IPS DF 6.9 (cell line): Measurements from ENCODE around the gene FNDC7.
"Not testable (repeated sequence)": the region's sequence is repeated elsewhere in the genome, so short reads cannot be mapped to it uniquely, and the experiment has no call there.

Experiments used
- DNase-seq: peaks from one replicate; pipeline ENCODE4 v3.0.0-alpha.2; 2013; ENCODE audit warnings: low read depth, low spot score
- H3K27ac ChIP-seq: one replicate; pipeline ENCODE4 v1.5.1; 2013; ENCODE audit warnings: low read length, control low read depth
- H3K27me3 ChIP-seq: 2 replicates; pipeline ENCODE4 v1.6.1; 2013; ENCODE audit warnings: mild to moderate bottlenecking, low read length; ENCODE audit not compliant: control insufficient read depth, insufficient read depth
- H3K36me3 ChIP-seq: 2 replicates; pipeline ENCODE4 v1.6.1; 2013; ENCODE audit warnings: low read length; ENCODE audit not compliant: control insufficient read depth, insufficient read depth
- H3K4me1 ChIP-seq: 2 replicates; pipeline ENCODE4 v1.6.1; 2013; ENCODE audit warnings: low read length; ENCODE audit not compliant: control insufficient read depth, insufficient read depth
- H3K4me3 ChIP-seq: 2 replicates; pipeline ENCODE4 v1.5.1; 2013; ENCODE audit warnings: mild to moderate bottlenecking, low read length
- H3K9me3 ChIP-seq: 2 replicates; pipeline ENCODE4 v1.6.1; 2013; ENCODE audit warnings: low read length, inconsistent platforms; ENCODE audit not compliant: control insufficient read depth, insufficient read depth
- WGBS: extraction: QIAGEN DNeasy Blood & Tissue Kit; methylation state at CpG from one replicate; pipeline ENCODE4 v1.1.7; 2013; ENCODE audit warnings: mixed read lengths, missing lambda C conversion rate; ENCODE audit not compliant: insufficient read length, insufficient coverage; 5-methylcytosine and 5-hydroxymethylcytosine counted together

FNDC7 gene

GRCh38 chr1:108679586-108680213, 33.0 kb upstream of the FNDC7 start:
- H3K27me3 ChIP-seq, result no peaks in the 10 kb centered on the region
- H3K36me3 ChIP-seq, result no peaks in the 10 kb centered on the region
- no peak overlapping the region for H3K27ac ChIP-seq
- H3K4me1 ChIP-seq, result no peaks in the 10 kb centered on the region
- no peak overlapping the region for H3K4me3 ChIP-seq
- no peaks in the 10 kb centered on the region; the same call in 1 of the 2 replicates for H3K9me3 ChIP-seq
- no CpG with 5 or more reads among the region's 10 CpGs for WGBS
- no peak for DNase-seq

- not testable (repeated sequence) for H3K4me3 ChIP-seq, DNase-seq, H3K27ac ChIP-seq, H3K4me1 ChIP-seq, H3K9me3 ChIP-seq, H3K36me3 ChIP-seq, H3K27me3 ChIP-seq
- no CpG with 5 or more reads among the region's 4 CpGs for WGBS
Measured at GRCh38 chr1:108681701-108682100, 31.0 kb upstream of the FNDC7 start.

- no peaks in the 10 kb centered on the region for H3K36me3 ChIP-seq
- WGBS, result no CpG with 5 or more reads among the region's 1 CpG
- H3K4me1 ChIP-seq, result no peaks in the 10 kb centered on the region
- no peaks in the 10 kb centered on the region for H3K27me3 ChIP-seq
- no peak for DNase-seq
- no peak overlapping the region for H3K4me3 ChIP-seq
- H3K9me3 ChIP-seq, result no peaks in the 10 kb centered on the region; the same call in 1 of the 2 replicates
- H3K27ac ChIP-seq, result no peak overlapping the region
Measured at GRCh38 chr1:108685529-108685928, 27.2 kb upstream of the FNDC7 start.

GRCh38 chr1:108686614-108687313, 25.9 kb upstream of the FNDC7 start:
- Histone ChIP-seq H3K27me3 (no peaks in the 10 kb centered on the region), H3K4me3 (no peak overlapping the region), H3K36me3 (no peaks in the 10 kb centered on the region), H3K27ac (no peak overlapping the region), H3K4me1 (no peaks in the 10 kb centered on the region), H3K9me3 (no peaks in the 10 kb centered on the region; the same call in 1 of the 2 replicates)
- no CpG with 5 or more reads among the region's 2 CpGs for WGBS
- DNase-seq, result no peak

GRCh38 chr1:108691128-108691941, 21.4 kb upstream of the FNDC7 start:
- H3K27ac ChIP-seq, result no peak overlapping the region
- 100% methylated on average over 2 of the region's 12 CpGs for WGBS
- no peak for DNase-seq

GRCh38 chr1:108691942-108692723, 20.6 kb upstream of the FNDC7 start, which contains the start of gene PRPF38B:
Gene PRPF38B, plus strand, starts transcription at chr1:108692310. Its CDS starts 282 bp downstream, at chr1:108692592.
- Histone ChIP-seq H3K9me3 (no peaks in the 10 kb centered on the region), H3K27me3 (no peaks in the 10 kb centered on the region), H3K27ac (no peak within 1 kb of the TSS), H3K4me3 (peak within 1 kb of the TSS; percentile 82), H3K36me3 (peaks cover 4% of the 10 kb centered on the region; the same call in 1 of the 2 replicates), H3K4me1 (no peaks in the 10 kb centered on the region)
- WGBS, result no CpG with 5 or more reads among the region's 59 CpGs
- DNase-seq, result peak; percentile 66

More at GRCh38 chr1:108691128-108691941, 21.4 kb upstream of the FNDC7 start:
- Histone ChIP-seq H3K36me3 (no peaks in the 10 kb centered on the region), H3K4me3 (peak overlapping the region; percentile 82; the same call in 1 of the 2 replicates), H3K4me1 (no peaks in the 10 kb centered on the region), H3K27me3 (no peaks in the 10 kb centered on the region), H3K9me3 (no peaks in the 10 kb centered on the region)

- no CpG with 5 or more reads among the region's 36 CpGs for WGBS
- H3K27me3 ChIP-seq, result no peaks in the 10 kb centered on the region
- DNase-seq, result no peak
- no peaks in the 10 kb centered on the region for H3K9me3 ChIP-seq
- H3K4me1 ChIP-seq, result no peaks in the 10 kb centered on the region
- peaks cover 7% of the 10 kb centered on the region; the same call in 1 of the 2 replicates for H3K36me3 ChIP-seq
- H3K27ac ChIP-seq, result no peak overlapping the region
- peak overlapping the region; percentile 82 for H3K4me3 ChIP-seq
Measured at GRCh38 chr1:108692724-108693655, 19.7 kb upstream of the FNDC7 start.

GRCh38 chr1:108695535-108695934, 17.2 kb upstream of the FNDC7 start:
- Histone ChIP-seq H3K27ac (no peak overlapping the region), H3K27me3 (no peaks in the 10 kb centered on the region), H3K9me3 (no peaks in the 10 kb centered on the region), H3K4me3 (no peak overlapping the region), H3K4me1 (no peaks in the 10 kb centered on the region), H3K36me3 (peaks cover 16% of the 10 kb centered on the region; the same call in 1 of the 2 replicates)
- DNase-seq, result no peak
- WGBS, result no CpG with 5 or more reads among the region's 5 CpGs
